Spleen (tissue), 7 donors: Measurements from ENCODE around the gene GAS5.

Experiments
- POLR2A ChIP-seq, 3 donors: fragments of 450-650 bp; IDR thresholded peaks; one replicate each; pipeline ENCODE4 v1.5.1; 2017; ENCODE audit warnings: antibody characterized with exemption in 3 of 3, mild to moderate bottlenecking in 1 of 3
- POLR2AphosphoS5 ChIP-seq, 3 donors: sonication (generic); formaldehyde crosslinking; IDR thresholded peaks; one replicate each; pipeline ENCODE4 v1.5.1; 2017; ENCODE audit warnings: antibody characterized with exemption in 3 of 3
- TF ChIP-seq, protein P1 (sequence below), 11 experiments: fragments of 200-600 bp in 7 of 11; fragments of 450-650 bp in 4 of 11; sonication (generic) in 4 of 11; IDR thresholded peaks in 8 of 11; conservative IDR thresholded peaks in 3 of 11; 1 replicate in 7 of 11; 2 replicates in 4 of 11; pipeline versions ENCODE4 v1.4.0 to v1.8.0; 2016 to 2021; ENCODE audit warnings: antibody characterized with exemption in 11 of 11, inconsistent platforms in 4 of 11, mild to moderate bottlenecking in 1 of 11
- donor health status: DM: no; HTN: no; CAD: no; lungs with moderate emphysema.
- donor health status: DM: no; HTN: no; CAD: no.
- donor health status: DM: no; HTN: no; CAD: no.

GRCh38 chr1:173867141-173867752 lies 542 bp downstream of the GAS5 start:
- TF ChIP-seq, protein P1, sequence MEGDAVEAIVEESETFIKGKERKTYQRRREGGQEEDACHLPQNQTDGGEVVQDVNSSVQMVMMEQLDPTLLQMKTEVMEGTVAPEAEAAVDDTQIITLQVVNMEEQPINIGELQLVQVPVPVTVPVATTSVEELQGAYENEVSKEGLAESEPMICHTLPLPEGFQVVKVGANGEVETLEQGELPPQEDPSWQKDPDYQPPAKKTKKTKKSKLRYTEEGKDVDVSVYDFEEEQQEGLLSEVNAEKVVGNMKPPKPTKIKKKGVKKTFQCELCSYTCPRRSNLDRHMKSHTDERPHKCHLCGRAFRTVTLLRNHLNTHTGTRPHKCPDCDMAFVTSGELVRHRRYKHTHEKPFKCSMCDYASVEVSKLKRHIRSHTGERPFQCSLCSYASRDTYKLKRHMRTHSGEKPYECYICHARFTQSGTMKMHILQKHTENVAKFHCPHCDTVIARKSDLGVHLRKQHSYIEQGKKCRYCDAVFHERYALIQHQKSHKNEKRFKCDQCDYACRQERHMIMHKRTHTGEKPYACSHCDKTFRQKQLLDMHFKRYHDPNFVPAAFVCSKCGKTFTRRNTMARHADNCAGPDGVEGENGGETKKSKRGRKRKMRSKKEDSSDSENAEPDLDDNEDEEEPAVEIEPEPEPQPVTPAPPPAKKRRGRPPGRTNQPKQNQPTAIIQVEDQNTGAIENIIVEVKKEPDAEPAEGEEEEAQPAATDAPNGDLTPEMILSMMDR (IDR thresholded peaks at IDR 0.05 in 8 of 11, conservative IDR thresholded peaks at IDR 0.05 in 3 of 11), result no peak
- no peak for TF ChIP-seq POLR2AphosphoS5 (IDR thresholded peaks at IDR 0.05)
- TF ChIP-seq POLR2A (IDR thresholded peaks at IDR 0.05), result no peak
